ENCODE measurements around the gene ACRBP. TPM values are rescaled to one million over a fixed set of nuclear protein-coding genes. Genes with fewer than 3 reads are reported as not detected.

The ACRBP gene
- total RNA-seq, 1 donor from 2014 or later, result 10.6 TPM

DNA sequence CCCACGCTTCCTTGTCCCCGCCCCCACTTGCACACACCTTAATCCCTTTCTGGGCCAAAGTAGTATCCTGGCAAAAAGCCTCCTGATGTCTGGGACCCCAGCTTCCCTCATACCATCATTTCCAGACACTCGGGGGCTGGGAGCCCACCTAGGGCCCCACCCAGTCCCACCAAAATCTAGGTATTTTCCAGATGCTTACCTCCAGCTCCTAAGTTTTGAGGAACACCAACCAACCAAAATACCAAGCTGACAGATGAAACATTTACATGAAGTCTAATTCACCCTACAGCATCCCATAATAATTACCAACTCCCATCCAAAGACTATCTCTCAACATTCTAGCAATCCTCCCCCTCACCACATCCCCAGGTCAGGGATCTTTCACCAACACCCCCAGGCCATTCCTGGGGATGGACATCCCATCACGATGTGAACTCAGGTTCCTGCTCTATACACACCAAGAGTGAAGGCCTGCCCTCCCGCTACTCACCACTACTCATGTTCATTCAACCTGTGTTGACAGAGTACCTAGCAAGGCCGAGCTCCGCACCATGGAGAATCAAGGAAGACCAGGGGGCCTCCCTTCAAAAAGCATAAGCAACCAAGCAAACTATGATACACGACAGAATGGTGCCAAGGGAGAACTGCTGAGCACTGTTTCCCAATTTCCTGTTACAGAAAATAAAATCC, 38.5 kb downstream of the ACRBP start:
- Histone ChIP-seq H3K27ac (peak overlapping the region; percentile 73 to 99), H3K27me3 (no peaks in the 10 kb centered on the region), H3K4me3 (no peak overlapping the region), H3K9me3 (no peaks in the 10 kb centered on the region), H3K4me1 (peaks cover 25 to 32% of the 10 kb centered on the region in 2 donors), H3K36me3 (no peaks in the 10 kb centered on the region)
- TF ChIP-seq, protein P1, sequence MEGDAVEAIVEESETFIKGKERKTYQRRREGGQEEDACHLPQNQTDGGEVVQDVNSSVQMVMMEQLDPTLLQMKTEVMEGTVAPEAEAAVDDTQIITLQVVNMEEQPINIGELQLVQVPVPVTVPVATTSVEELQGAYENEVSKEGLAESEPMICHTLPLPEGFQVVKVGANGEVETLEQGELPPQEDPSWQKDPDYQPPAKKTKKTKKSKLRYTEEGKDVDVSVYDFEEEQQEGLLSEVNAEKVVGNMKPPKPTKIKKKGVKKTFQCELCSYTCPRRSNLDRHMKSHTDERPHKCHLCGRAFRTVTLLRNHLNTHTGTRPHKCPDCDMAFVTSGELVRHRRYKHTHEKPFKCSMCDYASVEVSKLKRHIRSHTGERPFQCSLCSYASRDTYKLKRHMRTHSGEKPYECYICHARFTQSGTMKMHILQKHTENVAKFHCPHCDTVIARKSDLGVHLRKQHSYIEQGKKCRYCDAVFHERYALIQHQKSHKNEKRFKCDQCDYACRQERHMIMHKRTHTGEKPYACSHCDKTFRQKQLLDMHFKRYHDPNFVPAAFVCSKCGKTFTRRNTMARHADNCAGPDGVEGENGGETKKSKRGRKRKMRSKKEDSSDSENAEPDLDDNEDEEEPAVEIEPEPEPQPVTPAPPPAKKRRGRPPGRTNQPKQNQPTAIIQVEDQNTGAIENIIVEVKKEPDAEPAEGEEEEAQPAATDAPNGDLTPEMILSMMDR (IDR thresholded peaks at IDR 0.05), result no peak
- no peak for DNase-seq (ENCODE audit: low spot score in 2 of 2)
- intact Hi-C loops (cut with DNase I), result loop anchor here (5.0 kb wide), 2 partner anchors 219 to 244 kb away; partner anchors contain the start of genes CDCA3, P3H3 and USP5

DNA sequence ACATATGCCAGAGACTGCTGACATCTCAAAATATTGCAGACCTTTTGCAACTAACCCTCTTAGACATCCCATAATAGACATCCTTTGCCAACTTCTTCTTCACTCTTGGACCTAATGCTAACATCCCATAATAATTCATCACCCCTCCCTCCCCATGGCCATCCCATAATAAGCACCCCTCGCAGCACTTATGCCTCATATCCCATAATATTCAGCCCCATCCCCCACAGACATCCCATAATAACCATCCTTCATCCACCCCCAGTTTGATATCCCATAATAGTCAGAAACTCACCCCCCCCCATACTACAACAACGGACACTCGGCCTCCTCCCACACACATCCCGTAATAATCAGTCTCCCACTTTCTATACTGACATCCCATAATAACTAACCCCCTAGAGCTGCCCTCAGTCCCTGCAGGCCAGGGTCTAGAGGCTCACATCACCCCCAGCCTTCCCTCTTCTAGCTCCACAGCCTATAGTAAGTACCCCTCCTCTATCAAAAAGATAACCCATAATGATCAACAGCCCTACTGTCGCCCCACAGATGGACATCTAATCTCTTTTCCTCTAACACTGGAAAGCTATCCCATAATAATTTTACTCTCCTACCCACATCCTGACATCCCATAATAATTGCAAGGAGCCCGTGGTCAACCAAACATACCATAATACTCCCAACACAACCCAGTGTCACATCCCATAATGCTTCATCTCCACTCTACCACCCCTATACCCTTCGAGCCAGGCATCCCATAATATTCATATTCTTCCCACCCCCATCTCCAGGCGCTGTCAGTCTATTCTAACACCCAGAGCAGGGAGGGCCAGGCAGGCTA, 39.3 kb downstream of the ACRBP start:
- peaks cover 26 to 34% of the 10 kb centered on the region in 2 donors for H3K4me1 ChIP-seq
- no peaks in the 10 kb centered on the region for H3K9me3 ChIP-seq
- H3K36me3 ChIP-seq, result no peaks in the 10 kb centered on the region
- no peaks in the 10 kb centered on the region for H3K27me3 ChIP-seq
- TF ChIP-seq, protein P1 (IDR thresholded peaks at IDR 0.05), result no peak
- intact Hi-C loops (cut with DNase I), result loop anchor here (1.0 to 5.0 kb wide), 4 partner anchors 39 to 244 kb away; partner anchors contain the start of genes CDCA3, IFFO1, NOP2 and P3H3
- H3K4me3 ChIP-seq, result no peak overlapping the region
- DNase-seq (ENCODE audit: low spot score in 2 of 2), result peak in 1 of 2 donors; percentile 86
- H3K27ac ChIP-seq, result peak overlapping the region; percentile 73 to 99

DNA sequence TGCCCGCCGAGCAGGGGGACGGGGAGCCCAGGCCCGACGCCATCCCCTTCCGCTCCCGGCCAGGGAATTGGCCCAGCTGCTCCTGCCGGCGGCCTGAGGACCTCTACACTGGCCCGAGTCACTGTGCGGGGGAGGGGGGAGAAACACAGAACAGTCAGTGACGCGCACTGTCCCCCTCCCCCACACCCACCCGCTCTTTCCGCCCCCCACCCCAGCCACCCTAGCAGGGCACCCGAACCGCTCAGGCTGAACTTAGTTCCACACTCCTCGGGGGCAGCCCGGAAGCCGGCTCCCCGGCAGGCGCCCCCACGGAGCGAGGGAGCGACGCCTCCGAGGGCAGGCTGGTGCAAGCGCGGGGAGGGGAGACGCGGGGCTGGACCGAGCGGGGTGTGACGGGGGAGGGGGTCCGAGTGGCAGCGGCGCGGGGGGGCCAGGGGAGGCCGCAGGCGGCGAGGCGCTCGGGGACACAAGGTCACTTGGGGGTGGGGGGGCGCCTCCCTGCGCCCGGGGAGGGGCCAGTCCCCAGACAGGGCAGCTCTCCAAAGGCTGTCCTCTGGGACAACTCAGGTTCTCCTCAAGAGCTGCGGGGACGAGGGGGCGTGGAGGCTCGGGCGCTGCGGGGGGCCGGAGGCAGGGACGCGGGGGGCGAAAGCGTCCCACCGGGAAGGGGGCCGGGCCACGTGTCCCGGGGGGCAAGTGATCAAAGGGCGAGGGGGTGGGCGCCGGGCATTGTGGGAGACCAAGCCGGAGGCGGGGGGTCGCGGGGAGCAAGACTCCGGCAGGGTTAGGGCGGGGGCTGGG, 40.7 kb downstream of the ACRBP start:
- TF ChIP-seq, protein P1 (IDR thresholded peaks at IDR 0.05), result no peak
- H3K4me1 ChIP-seq, result peaks cover 23 to 36% of the 10 kb centered on the region in 2 donors
- intact Hi-C loops (cut with DNase I), result loop anchor here (1.0 to 5.0 kb wide), 4 partner anchors 38 to 246 kb away; partner anchors contain the start of genes CDCA3, IFFO1, NOP2 and P3H3
- DNase-seq (ENCODE audit: low spot score in 2 of 2), result peak; percentile 51 to 86
- H3K27me3 ChIP-seq, result no peaks in the 10 kb centered on the region
- H3K9me3 ChIP-seq, result no peaks in the 10 kb centered on the region
- peak overlapping the region; percentile 96 to 99 for H3K27ac ChIP-seq
- peak overlapping the region; percentile 58 to 95 for H3K4me3 ChIP-seq
- peaks cover 9 to 14% of the 10 kb centered on the region in 2 donors for H3K36me3 ChIP-seq

DNA sequence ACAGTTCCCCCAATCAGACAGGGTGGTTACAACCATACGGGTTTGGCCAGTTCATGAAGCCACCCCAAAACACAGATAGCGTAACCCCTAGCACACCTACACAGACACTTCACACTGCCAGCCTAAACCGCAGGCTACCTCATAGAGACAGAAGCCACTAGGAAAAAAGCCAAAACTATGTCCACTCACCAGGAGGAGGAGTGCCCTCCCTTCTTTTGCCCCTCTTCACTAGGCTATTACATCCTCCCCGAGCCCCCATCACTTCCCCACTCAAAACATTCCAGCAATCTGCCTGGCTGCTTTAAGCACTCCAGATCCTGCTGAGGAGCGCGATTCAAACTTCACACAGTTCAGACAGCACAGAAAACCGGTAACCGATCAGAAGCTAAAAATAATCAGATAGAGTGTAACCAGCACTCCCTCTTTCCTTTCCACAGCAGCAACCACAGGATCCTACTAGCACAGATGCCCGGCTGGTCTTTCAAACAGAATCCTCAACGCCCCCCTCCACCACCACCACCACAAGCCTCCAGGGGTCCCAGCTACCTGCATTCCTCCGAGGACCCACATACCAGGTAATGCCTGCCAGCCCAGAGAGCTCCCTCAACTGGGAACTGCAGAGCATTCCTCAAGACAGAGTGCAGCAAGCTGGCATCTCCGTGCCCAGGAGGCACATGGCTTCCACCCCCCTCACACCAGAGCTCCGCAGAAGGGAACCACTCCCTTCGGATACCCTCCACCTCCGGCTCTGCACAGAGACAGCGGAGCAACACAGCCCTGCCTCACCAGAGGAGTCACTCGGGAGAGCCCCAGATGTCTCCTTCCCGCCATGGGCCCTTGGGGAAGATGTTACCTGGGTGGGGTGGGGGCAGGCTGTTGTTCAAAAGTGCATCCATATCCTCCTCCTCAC, 41.6 kb downstream of the ACRBP start:
- H3K4me1 ChIP-seq, result peaks cover 23 to 36% of the 10 kb centered on the region in 2 donors
- H3K9me3 ChIP-seq, result no peaks in the 10 kb centered on the region
- no peaks in the 10 kb centered on the region for H3K27me3 ChIP-seq
- H3K4me3 ChIP-seq, result peak overlapping the region; percentile 58 to 95
- TF ChIP-seq, protein P1 (IDR thresholded peaks at IDR 0.05), result no peak
- peaks cover 17 to 23% of the 10 kb centered on the region in 2 donors for H3K36me3 ChIP-seq
- H3K27ac ChIP-seq, result peak overlapping the region; percentile 96 to 99
- intact Hi-C loops (cut with DNase I), result loop anchor here (2.0 to 5.0 kb wide), 3 partner anchors 37 to 247 kb away; partner anchors contain the start of genes CDCA3, NOP2, P3H3 and USP5
- no peak for DNase-seq (ENCODE audit: low spot score in 2 of 2)
